CD4-positive, alpha-beta T cell (primary cell): ENCODE data around the gene ASTN2. TPM values are rescaled to one million over a fixed set of nuclear protein-coding genes. Genes with fewer than 3 reads are reported as not detected.

Experiments used
- ATAC-seq: fragments of 200-7000 bp; cut with Tn5 transposase; one replicate; pipeline ENCODE4 v1.10.0; 2022; ENCODE audit warnings: mild to moderate bottlenecking; ENCODE audit not compliant: poor library complexity
- CTCF ChIA-PET: fragments of 350-600 bp; sonication (Branson Sonifier 250); formaldehyde crosslinking; loops from one replicate; lab custom pipeline; 2021; ENCODE audit warnings: antibody characterized with exemption, inconsistent platforms; lab: Charles Lee
- POLR2A ChIA-PET: fragments of 350-600 bp; sonication (Branson Sonifier 250); formaldehyde crosslinking; loops from one replicate; lab custom pipeline; 2021; ENCODE audit warnings: antibody characterized with exemption, inconsistent platforms; lab: Charles Lee
- DNase-seq, 14 experiments: peaks; one replicate each; pipeline ENCODE4 v3.0.0-alpha.2; 2013 to 2020; ENCODE audit warnings: mixed read lengths in 2 of 14
- H3K27ac ChIP-seq, 2 donors: one replicate each; pipeline versions ENCODE4 v1.5.1 to v1.7.0; 2013; ENCODE audit warnings: low read length in 2 of 2, low read depth in 1 of 2, mild to moderate bottlenecking in 1 of 2
- H3K27me3 ChIP-seq, 2 experiments: 1 replicate in 1 of 2; 2 replicates in 1 of 2; pipeline versions ENCODE4 v1.6.1 to v1.7.0; 2013; ENCODE audit warnings: low read length in 2 of 2, control low read depth in 1 of 2, mild to moderate bottlenecking in 1 of 2, moderate library complexity in 1 of 2; ENCODE audit not compliant: insufficient read depth in 2 of 2, control insufficient read depth in 1 of 2
- H3K36me3 ChIP-seq: one replicate; pipeline ENCODE4 v1.6.1; 2013; ENCODE audit warnings: low read length, control low read depth; ENCODE audit not compliant: insufficient read depth
- H3K4me1 ChIP-seq: one replicate; pipeline ENCODE4 v1.6.1; 2013; ENCODE audit warnings: low read length, control low read depth; ENCODE audit not compliant: insufficient read depth
- H3K4me3 ChIP-seq: one replicate; pipeline ENCODE4 v1.5.1; 2013; ENCODE audit warnings: mild to moderate bottlenecking, low read length, moderate library complexity
- H3K9me3 ChIP-seq, 2 experiments: 1 replicate in 1 of 2; 2 replicates in 1 of 2; pipeline versions ENCODE4 v1.6.1 to v1.7.0; 2013; ENCODE audit warnings: low read length in 2 of 2, mild to moderate bottlenecking in 2 of 2, control low read depth in 1 of 2, moderate library complexity in 1 of 2; ENCODE audit not compliant: control insufficient read depth in 1 of 2, insufficient read depth in 1 of 2
- H3K27ac Mint-ChIP-seq: one replicate; pipeline ENCODE4 v1.8.0; 2020; ENCODE audit warnings: mixed read lengths
- H3K27me3 Mint-ChIP-seq: one replicate; pipeline ENCODE4 v1.8.0; 2021; ENCODE audit warnings: mixed read lengths
- H3K36me3 Mint-ChIP-seq: one replicate; pipeline ENCODE4 v1.8.0; 2021; ENCODE audit warnings: low read depth, mixed read lengths
- H3K4me1 Mint-ChIP-seq: one replicate; pipeline ENCODE4 v1.8.0; 2021; ENCODE audit warnings: low read depth, mixed read lengths
- H3K4me3 Mint-ChIP-seq: one replicate; pipeline ENCODE4 v1.8.0; 2020; ENCODE audit warnings: mild to moderate bottlenecking, mixed read lengths
- H3K9me3 Mint-ChIP-seq: one replicate; pipeline ENCODE4 v1.8.0; 2020; ENCODE audit warnings: mixed read lengths
- CTCF ChIP-seq: fragments of 200-600 bp; IDR thresholded peaks from one replicate; pipeline ENCODE4 v1.8.0; 2022; ENCODE audit warnings: antibody characterized with exemption, mild to moderate bottlenecking
- intact Hi-C, 2 experiments: fragments of 100-400 bp; cut with DNase I in 1 of 2; cut with micrococcal nuclease in 1 of 2; formaldehyde crosslinking; loops; one replicate each; pipeline versions ENCODE4 v1.15.1 to v1.9.0; 2023 to 2025; cut with DNase I, micrococcal nuclease
- total RNA-seq, 174 experiments: library from RNA in 2 of 174; stranded (reverse) in 2 of 174; gene quantifications; one replicate each; pipeline ENCODE4 v1.2.3 and lab custom pipeline; 2021 to 2026

Gene ASTN2
- total RNA-seq, 2 experiments from 2014 or later: 2.3 to 2.4 TPM

- TF ChIP-seq CTCF: no peak
These were observed 1034.3 kb downstream of the ASTN2 start for GRCh38 chr9:116380496-116380995.

GRCh38 chr9:116379821-116380220, 1035.0 kb downstream of the ASTN2 start:
- Mint-ChIP-seq H3K9me3 (no peaks in the 10 kb centered on the region), H3K4me1 (no peaks in the 10 kb centered on the region), H3K27me3 (no peaks in the 10 kb centered on the region), H3K36me3 (no peaks in the 10 kb centered on the region), H3K4me3 (no peak overlapping the region), H3K27ac (no peak overlapping the region)
- Histone ChIP-seq H3K9me3 (no peaks in the 10 kb centered on the region), H3K27ac (no peak overlapping the region), H3K4me3 (no peak overlapping the region), H3K36me3 (no peaks in the 10 kb centered on the region), H3K4me1 (no peaks in the 10 kb centered on the region), H3K27me3 (no peaks in the 10 kb centered on the region)
- no peak for ATAC-seq
- ChIA-PET POLR2A (no interaction called here), CTCF (no interaction called here)
- TF ChIP-seq CTCF: no peak
- intact Hi-C loops: no loop called here
- DNase-seq: no peak

More at GRCh38 chr9:116380496-116380995, 1034.3 kb downstream of the ASTN2 start:
- intact Hi-C loops: no loop called here
- no peaks in the 10 kb centered on the region for H3K36me3 ChIP-seq
- no peak overlapping the region for H3K27ac ChIP-seq
- H3K4me1 ChIP-seq: no peaks in the 10 kb centered on the region
- H3K36me3 Mint-ChIP-seq: no peaks in the 10 kb centered on the region
- no peaks in the 10 kb centered on the region for H3K27me3 ChIP-seq
- H3K4me3 ChIP-seq: no peak overlapping the region
- DNase-seq (no peak), ATAC-seq (no peak)
- H3K4me1 Mint-ChIP-seq: no peaks in the 10 kb centered on the region
- no peak overlapping the region for H3K27ac Mint-ChIP-seq
- ChIA-PET CTCF (no interaction called here), POLR2A (no interaction called here)
- H3K4me3 Mint-ChIP-seq: no peak overlapping the region
- H3K9me3 Mint-ChIP-seq: no peaks in the 10 kb centered on the region
- no peaks in the 10 kb centered on the region for H3K27me3 Mint-ChIP-seq
- H3K9me3 ChIP-seq: no peaks in the 10 kb centered on the region

- no peak for DNase-seq
- H3K9me3 Mint-ChIP-seq: no peaks in the 10 kb centered on the region
- Histone ChIP-seq H3K4me1 (no peaks in the 10 kb centered on the region), H3K4me3 (no peak overlapping the region), H3K36me3 (no peaks in the 10 kb centered on the region), H3K27me3 (no peaks in the 10 kb centered on the region), H3K9me3 (no peaks in the 10 kb centered on the region), H3K27ac (no peak overlapping the region)
- TF ChIP-seq CTCF: no peak
- H3K4me1 Mint-ChIP-seq: no peaks in the 10 kb centered on the region
- H3K27me3 Mint-ChIP-seq: no peaks in the 10 kb centered on the region
- ChIA-PET CTCF (no interaction called here), POLR2A (no interaction called here)
- no peak for ATAC-seq
- no peak overlapping the region for H3K4me3 Mint-ChIP-seq
- H3K27ac Mint-ChIP-seq: no peak overlapping the region
- intact Hi-C loops: no loop called here
- no peaks in the 10 kb centered on the region for H3K36me3 Mint-ChIP-seq
These were observed 1036.0 kb downstream of the ASTN2 start for GRCh38 chr9:116378873-116379272.
